NK-92 treated with Interleukin-12 subunit alpha and Interleukin-12 subunit beta, amount 100 ng/mL, for 24 hours (cell line): Measurements from ENCODE around the gene ALX4.

Experiments
- DNase-seq: peaks from one replicate; lab custom pipeline; 2025; lab: John Stamatoyannopoulos, UW

ALX4 gene

DNA sequence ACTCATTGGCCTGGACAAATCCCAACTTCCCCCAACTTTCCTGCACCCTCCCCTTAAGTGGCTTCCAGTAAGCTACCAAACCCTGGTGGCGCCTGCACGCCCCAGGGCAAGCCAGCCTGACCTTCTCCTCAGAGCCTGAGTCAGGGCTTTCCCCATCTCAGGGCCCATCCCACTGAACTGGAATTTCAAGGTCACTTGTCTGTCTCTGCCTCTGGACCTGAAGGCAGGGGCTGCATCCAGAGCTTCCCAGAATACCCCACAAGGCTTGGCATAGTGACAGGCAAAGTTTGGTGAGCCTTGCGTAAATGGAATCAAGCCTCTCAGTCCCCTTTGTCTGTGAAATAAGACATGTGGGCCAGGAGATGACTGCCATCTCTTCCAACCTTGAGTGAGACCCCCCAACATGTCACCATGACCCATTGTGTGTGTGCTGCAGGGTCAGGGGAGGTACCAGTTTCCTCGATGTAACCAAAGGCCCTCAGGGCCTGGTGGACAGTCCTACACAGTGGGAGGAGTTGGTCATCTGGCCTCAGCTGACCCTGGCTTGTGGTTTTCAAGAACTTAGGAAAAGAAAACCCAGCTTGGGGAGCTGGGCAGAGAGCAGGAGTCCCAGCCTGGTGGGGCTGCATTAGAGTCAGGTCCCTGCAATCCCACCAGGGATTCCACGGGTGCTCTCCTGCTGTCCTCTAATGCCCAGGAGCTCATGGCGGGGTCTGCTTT, 8.9 kb downstream of the ALX4 start:
- no peak for DNase-seq

DNA sequence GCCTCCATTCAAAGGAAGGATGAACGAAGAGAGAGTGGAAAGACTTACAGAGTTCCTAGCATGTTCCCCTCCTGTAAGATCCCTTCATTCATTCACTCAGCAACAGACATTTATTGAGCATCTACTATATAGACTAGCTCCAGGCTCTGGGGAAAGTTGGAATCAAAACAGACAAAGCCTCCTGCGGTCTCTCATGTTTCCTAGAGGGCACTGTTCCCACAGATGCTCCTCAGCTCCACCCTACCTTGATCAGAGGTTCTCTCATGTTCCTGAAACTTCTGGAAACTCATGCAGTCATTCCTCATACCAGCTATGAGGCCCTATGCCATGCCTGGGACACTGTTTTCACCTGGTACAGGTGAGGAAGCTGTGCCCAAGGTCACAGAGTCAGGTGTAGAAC, 11.1 kb downstream of the ALX4 start:
- no peak for DNase-seq

DNA sequence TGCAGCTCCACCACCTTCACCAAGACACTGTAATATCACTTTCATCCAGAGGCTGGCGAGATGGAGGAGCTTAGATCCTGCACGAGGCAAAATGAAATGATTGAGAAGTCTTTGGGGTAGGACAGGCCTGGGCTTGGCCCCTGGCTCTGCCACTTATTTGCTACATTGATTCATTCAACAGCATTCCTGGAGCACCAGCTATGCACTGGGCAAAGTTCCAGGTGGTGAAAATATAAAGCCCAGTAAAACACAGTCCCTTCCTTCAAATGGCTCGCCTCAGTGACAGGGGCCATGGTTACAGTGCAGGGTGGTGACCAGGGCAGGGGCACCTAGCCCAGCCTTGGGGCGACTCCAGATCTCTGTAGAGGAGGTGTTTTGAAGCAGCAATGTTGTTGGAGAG, 19.7 kb downstream of the ALX4 start:
- no peak for DNase-seq

GRCh38 chr11:44288133-44288526, 21.8 kb downstream of the ALX4 start:
- no peak for DNase-seq

DNA sequence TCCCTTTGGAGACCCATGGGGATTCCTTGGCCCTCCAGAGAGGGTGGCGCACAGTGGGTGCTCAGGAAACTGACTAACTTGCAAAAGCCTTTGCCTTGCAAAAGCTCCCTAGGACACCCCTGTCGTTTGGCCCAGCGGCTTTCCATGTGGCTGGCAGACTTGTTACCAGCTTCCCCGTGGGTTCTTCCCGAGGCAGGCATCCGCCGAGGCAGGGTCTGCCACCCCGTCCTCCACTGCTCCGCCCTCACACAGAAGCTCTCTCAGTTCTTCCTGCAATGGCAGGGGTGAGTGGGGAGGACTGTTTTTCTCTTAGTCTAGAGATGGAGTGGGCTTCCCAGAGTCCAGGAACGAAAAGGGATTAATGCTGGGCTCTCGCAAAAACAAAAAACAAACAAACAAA, 23.0 kb downstream of the ALX4 start:
- DNase-seq = no peak

DNA sequence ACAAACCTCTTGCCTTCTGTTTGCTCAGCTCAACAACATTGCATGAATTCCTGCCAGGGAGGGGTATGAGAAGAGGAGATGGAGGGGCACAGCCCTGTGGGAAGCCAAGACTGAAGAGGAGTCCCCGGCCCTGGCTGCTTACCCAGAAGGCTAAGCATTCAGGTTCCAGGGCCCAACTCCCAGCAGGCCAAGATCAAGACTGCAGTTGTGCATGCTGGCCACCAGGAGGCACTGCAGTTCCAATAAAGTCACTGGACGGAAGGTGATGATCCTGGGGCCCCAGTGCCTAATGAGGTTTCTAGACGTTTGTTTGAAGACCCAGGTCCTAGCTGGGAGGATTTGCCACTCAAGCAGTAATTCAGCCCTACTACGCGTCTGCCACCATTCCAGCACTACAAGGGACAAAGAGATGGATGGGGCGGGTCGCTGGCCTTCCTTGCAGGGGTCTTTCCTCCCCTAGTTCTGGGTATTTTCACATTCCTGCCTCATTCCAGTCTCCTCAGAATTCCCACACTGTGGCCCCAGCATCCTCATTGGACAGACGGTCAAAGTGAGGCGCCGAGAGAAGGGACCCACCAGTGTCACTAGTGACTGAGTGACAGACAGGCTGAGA, 23.6 kb downstream of the ALX4 start:
- DNase-seq = peak; percentile 30

- no peak for DNase-seq
Observed at GRCh38 chr11:44285756-44286155, 24.2 kb downstream of the ALX4 start.

DNA sequence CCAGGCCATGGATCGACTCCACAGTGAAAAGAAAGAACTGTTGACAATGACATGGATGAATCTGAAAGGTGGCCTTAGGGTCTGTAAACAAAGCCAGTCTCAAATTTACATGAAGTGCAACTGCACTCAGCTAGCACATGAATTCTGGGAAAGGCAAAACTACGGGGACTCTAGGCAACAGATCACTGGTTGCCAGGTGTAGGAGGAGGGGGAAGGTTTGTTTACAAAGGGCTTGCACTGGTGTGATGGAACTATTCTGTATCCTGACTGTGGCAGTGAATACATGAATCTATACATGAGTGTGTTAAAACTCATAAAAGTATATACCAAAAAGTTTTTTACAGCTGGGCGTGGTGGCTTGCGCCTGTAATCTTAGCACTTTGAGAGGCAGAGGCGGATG, 27.3 kb downstream of the ALX4 start:
- no peak for DNase-seq

DNA sequence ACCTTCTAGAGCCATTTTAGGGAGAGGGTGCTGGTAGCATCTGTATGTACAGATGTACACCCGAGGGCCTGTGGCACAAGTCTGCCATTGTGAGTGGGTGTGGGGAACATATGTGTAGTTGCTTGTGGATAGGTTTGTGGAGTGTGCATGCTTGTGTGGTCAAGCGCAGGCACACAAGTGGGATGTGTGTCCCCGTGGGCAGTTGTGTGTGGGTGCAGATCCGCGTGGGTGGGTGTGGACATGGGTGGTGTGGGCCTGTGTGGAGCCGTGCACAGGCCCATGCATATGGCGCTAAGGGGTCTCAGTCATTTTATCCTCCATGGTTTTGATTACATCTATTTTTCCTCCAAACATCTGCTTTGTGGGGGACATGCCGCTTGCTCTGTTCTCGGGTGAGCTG, 28.8 kb downstream of the ALX4 start:
- no peak for DNase-seq

DNA sequence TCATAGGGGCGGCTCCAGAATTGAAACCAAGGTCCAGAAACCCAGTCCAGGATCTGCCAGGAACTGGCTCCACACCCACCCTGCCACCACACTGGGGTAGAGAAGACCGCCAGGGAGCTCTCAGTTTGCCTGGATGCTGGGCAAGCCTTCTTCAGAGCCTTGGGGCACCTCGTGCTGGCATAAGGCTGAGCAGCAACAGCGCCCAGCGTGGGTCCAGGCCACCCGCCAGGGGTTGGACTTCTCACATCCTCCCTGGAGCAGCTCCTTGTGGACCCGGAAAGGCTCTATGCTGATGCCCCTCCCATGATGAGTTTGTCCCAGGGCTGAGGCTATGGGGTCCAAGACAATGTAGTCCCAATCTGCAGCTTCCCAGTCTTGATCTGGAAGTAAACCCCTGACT, 29.7 kb downstream of the ALX4 start:
- DNase-seq = no peak

DNA sequence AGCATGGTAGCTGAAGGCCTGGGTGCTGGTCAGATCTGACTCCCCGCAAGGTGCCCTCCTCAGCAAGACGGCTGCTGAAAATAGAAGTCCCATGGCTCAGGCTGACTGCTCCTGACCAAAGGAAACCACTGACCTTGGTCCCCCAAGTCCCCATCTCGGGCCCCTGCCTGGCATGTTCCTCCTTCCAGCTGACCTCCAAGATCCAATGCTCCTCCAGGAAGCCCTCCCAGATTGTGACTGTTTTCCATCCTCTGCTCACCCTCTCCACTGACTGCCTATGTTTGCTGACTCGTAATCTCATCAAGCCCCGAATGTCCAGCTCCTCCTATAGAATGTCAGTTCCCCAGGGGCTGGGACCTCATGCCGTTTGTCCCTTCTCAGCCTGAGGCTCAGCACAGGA, 30.5 kb downstream of the ALX4 start:
- no peak for DNase-seq

DNA sequence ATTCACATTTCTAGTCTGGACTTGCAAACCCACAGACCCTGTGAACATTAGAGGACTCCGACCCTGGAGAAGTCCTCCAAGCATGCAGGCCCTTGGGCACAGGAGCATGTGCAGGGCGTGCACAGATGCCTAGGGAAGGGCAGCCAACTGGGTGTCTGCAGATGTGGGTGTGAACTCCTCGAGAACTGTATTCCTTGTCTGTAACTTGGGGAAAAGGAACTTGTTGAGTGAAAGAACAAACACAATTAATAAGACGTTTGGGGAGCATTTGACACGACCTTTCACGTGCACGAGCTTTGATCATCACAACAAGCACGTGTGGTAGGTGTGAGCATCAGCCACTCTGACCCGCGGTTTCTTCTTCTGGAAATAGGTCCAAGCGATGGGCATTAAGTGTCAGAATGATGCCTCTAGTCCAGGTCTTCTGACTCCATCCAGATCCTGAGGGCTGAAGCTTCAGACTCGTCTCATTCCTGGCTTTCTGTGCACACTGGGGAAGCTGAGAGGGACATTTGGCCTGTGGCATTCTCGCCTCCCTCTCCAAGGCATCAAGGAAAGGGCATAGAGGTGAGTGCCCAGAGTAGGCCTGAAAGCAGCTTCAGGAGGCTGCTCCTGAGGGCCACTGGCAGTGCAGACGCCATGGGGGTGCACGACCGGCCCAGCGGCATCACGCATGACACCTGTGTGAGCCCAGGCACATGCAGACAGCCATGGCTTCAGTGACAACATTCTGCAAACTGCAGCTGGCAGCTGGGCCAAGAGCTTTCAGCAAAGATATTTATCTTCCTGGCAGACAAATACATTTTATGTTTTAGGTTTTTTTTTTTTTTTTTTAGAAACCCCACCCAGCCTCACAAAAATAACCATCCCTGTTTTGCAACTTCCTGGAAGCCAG, 32.5 kb downstream of the ALX4 start:
- no peak for DNase-seq

DNA sequence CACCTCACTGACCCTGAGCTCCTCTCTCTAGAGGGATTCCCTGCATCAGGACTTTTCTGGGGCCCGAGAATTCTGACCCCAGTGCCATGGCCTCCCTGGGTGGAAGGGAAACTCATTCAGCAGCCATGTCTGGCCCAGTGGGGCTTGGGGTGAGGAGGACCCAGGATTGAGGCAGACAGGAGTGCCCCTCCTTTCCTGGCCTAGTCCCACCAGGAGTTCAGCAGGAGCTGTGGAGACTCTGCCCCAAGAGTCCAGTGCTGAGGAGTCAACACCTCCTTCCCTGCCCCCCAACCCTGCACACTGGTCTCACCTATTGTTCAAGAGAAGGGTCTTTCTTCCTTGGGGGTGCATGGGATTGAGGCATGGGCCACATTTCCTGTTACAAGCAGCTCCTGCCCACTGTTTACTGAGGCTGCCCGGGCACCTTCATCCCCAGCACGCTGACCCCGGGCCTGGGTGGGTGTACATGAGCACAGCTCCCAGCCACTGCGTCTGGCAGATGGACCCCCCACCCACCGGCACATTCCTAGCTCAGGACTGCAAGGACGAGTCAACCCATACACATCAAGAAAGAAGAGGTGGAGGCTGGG, 33.9 kb downstream of the ALX4 start:
- no peak for DNase-seq

GRCh38 chr11:44275241-44275640, 34.7 kb downstream of the ALX4 start:
- no peak for DNase-seq

DNA sequence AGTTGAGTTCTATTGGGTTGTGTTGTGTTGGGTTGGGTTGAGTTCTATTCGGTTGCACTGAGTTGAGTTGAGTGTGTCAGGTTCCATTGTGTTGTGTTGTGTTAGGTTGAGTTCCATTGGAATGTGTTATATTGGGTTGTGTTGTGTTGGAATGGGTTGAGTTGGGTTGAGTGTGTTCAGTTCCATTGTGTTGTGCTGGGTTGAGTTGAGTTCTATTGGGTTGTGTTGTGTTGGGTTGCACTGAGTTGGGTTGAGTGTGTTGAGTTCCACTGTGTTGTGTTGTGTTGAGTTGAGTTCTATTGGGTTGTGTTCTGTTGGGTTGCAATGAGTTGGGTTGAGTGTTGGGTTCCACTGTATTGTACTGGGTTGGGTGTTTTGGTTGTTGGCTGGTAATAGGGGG, 35.5 kb downstream of the ALX4 start:
- no peak for DNase-seq

DNA sequence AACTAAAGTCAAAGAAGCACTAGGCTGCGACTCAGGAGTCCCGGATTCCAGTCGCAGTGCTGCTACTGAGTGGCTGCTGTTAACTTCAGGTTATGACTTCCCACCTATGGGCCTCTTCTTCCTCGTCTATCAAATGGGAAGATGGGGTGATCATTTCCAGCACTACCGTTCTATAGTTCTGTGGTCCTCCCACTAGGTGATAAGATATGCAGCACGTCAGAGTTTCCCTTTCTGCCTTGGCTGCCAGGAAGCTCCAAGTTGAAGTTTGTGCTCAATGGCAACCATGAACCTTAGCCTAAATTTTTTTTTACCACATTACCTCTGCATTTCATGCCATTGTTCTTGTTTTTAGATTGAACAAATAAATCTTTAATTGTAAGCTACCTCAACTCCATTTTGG, 38.7 kb downstream of the ALX4 start:
- no peak for DNase-seq

- no peak for DNase-seq
Observed at GRCh38 chr11:44270403-44271273, 39.3 kb downstream of the ALX4 start.

DNA sequence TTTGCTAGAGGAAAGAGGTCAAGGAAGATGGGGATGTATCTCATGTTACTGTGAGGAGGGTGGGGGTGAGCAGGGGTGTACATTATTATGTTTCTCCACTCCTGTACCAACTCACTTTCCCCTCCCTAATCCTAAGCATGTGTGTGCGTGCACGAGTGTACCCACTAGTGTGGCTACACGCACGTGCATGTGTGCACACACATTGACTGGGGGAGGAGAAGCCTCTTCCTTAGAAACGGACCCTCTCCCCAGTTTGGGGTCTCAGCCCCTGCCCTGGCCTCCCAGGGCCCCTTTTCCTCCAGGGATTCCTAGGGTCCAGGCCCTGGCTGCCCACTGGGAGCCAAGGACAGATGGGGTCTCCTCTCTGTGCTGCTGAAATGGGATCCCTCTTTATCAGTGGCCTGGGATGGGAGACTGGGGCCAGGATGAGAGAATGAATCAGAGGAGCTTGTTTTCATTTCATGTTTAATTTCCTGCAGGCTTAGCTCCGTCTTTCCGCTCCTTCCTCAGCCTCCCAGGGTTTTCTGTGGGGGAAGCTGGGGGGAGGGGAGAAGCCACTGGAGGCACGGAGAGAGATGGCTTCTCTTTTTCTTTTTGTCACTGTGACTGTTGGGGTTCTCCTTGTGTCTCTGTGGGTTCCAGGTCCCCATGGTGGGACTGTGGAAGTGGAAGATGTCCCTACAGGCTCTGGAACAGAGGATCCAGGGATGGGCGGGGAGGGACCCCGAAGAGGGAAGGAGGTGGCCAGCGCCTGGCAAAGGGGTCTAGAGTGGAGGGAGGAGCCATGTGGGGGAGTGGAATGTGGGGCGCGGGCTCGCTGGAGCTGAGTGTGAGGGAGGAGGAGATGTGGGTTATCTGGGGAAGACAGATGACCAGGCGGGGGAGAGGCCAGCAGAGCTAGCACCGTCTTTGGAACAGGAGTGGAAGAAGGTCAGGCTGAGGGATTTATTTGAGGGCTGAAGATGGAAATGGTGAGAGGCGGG, 40.3 kb downstream of the ALX4 start:
- DNase-seq = no peak

- no peak for DNase-seq
Observed at GRCh38 chr11:44268614-44269080, 41.3 kb downstream of the ALX4 start.
